HG02840 (cell line): ENCODE results near the gene FAM193A.
"Not testable (repeated sequence)": the region's sequence is repeated elsewhere in the genome, so short reads cannot be mapped to it uniquely, and the experiment has no call there.

Source experiments
- ATAC-seq: cut with Tn5 transposase; IDR thresholded peaks from one replicate; pipeline ENCODE4 v1.9.1; 2021; ENCODE audit warnings: mild to moderate bottlenecking, moderate library complexity, moderate number of reproducible peaks; ENCODE audit not compliant: unreplicated experiment, low FRiP score

Gene FAM193A

DNA sequence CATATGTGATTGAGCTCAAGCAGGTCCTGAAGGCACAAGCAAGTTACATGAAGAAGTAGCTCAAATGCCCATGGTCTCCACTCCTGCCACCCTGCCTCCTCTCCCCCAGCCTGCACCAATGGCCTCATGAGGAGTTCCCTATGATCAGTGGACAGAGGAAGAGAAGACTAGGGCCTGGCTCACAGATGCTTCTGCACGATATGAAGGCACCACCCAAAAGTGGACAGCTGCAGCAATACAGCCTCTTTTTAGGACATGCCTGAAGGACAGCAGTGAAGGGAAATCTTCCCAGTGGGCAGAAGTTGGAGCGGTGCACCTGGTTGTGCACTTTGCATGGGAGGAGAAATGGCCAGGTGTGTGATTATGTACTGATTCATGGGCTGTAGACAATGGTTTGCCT is 201.8 kb downstream of the FAM193A start:
- ATAC-seq = not testable (repeated sequence)

DNA sequence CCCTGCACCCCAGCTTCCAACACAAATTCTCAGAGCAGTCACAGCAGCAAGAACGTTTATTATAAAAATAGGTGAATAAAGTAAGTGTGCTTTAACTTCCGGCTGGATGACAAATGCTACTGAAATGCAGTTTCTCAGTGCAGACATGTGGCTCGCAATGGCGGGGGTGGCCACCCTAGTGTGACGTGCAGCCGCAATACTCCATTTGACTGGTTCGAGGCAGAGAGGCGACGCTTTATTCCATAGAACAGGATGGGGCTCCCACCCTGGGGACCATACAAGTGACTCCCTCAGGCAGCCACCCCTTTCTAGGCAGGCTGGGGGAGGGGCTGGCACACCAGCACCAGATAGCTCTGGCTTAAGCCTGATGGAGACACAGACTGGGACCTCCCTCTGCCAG is 205.2 kb downstream of the FAM193A start:
- no peak for ATAC-seq

DNA sequence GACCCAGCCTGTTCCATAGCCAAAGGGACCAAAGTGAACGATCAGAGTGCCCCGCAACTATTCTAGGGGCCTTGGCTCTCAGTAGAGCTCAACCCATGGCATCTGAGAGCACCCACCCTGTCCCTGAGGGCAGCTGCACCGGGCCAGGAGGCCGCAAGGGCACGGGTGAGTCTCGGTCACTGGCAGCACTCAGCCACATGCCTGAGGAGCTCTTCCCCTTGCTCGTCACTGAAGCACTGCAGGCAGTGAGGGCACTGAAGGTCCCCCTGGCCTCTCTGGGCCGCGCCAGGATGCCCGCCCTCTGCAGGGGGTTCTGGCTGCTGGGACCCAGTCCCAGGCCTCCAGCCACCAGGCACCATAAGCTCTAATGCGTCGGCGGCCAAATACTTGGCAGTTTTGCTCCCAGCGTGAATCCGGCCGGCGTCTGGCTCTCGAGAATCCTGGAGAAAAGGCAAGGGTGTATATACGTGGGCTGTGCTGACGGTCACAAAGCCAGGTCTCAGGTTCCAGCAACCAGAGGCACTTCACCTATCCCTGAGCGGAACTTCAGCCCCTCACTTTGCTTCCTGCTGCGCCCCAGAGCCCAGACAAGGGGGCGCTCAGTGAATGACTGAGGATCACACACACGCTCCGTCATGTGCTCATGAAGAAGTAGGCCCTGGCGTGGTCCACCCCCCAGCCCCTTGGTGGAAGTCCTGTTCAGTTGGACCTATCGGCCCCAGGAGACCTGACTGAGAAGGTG is 205.8 kb downstream of the FAM193A start:
- no peak for ATAC-seq

DNA sequence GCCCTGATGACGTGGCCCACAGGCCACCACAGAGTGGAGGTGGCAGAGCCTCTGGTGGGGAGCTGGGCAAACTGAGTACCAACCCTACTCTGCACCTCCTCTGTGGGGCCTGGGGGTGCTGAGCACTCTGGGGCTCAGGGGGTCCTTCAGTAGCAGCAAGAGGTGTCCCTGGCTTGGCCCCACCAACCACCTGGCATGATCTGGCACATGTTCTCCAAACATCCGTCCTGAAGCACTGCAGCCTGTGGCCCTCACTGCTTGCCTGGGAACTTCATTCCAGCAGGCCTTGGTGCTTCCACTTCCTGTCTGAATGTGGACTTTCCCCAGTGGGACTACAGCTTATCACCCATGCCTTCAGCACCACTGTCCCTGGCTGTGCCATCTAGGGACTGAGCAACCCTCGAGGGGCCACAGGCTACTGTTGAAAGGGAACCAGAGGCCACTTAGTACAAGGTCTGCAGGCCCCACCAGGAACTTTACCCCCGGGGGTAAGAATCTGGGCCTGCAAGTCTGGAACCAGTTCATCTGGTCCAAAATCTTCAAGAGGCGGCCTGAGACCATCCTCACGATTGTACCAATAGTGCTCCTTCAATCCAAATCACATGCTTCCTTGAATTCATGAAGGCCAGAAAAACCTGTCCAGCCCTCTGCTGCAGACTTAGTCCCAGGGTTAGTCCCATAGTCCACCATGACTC is 206.5 kb downstream of the FAM193A start:
- ATAC-seq = no peak

DNA sequence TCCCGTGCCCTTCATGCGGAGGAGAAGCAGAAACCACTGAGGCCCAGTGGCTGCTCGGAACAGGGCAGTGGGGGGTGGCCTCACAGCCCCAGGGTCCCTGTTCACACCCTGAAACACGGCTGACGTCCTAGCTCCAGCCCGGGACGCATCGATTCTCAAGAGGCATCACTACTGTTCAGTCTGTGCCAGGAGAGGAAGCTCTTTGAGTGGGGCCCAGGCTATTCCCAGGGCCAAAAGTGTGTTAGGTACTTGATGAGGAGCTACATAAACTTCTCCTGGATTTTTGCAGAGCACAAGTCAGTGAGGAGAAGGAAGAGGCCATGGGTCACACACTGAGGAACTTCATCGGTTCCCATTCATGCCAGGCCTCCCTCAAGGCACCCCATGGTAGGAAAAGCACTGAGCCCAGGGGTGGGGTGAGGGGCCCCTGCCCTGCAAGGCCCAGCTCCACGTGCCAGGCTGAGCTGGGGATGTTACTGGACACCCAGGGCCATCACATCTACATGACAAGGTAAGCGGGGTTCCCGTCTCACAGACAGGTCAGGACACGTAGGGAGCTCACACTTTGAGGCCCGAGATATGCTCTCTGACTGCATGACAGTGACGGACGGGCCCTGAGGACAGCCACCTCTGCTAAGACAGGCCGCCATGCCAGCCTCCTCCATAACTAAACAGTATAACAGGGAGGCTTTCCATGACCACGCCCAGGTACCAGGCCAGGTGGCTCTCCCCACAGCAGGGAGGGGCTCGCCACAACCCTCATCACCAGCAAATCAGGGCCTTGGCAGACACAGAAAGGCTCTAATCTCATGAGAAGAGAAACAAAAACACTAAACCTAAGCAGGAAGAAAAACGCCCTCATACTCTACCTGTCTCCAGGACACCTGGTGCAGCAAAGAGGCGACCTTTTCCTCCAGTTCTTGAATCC is 207.3 kb downstream of the FAM193A start:
- ATAC-seq = no peak

DNA sequence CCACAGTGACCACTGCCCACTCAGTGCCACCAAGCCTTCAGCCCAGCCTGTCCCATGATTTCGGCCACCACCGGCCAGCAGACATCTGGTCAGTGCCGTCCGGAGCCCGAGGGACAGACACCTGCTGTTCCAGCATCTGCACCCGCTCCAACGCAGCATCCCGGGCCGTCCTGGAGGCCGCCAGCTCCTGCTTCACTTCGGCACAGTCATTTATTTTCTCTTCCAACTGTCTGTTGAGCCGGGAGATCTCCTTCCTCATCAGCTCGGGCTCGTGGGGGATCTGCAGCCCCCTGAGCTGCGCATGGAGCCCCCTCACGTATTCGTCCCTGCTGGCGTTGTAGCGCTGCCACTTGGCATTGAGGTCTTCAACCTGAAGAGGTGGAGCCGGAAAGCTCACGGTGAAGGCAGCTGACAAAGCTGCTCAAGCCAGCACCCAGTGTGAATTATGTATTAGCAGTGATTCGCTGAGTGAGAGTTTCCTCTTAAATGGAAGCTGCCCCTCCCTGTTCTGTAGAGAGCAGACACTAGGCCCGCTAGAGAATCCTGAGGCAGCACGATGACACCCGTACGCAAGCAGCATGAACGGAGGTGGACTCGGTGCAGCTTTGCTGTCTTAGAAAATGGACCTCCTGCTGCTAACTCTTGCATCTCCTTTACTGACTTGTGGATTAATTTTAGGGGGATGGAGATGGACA is 208.3 kb downstream of the FAM193A start:
- no peak for ATAC-seq

DNA sequence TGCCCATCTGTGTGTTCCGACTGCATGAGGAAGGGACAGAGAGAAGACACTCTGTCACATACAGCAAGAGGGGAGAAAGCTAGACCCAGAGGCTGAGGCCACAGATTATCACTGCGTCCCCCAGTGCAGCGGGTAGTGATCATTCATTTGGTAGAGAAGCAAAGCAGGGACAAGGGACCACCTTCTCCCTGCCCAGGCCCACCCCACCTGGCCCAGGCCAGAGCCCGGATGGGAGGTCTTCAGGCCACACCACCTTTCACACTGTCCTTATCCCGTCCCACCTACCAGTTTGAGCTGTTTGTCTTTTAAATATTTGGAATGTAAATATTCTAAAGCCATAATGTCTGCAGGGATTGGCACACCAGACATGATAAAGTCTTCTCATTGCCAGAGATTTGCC is 209.1 kb downstream of the FAM193A start:
- no peak for ATAC-seq

DNA sequence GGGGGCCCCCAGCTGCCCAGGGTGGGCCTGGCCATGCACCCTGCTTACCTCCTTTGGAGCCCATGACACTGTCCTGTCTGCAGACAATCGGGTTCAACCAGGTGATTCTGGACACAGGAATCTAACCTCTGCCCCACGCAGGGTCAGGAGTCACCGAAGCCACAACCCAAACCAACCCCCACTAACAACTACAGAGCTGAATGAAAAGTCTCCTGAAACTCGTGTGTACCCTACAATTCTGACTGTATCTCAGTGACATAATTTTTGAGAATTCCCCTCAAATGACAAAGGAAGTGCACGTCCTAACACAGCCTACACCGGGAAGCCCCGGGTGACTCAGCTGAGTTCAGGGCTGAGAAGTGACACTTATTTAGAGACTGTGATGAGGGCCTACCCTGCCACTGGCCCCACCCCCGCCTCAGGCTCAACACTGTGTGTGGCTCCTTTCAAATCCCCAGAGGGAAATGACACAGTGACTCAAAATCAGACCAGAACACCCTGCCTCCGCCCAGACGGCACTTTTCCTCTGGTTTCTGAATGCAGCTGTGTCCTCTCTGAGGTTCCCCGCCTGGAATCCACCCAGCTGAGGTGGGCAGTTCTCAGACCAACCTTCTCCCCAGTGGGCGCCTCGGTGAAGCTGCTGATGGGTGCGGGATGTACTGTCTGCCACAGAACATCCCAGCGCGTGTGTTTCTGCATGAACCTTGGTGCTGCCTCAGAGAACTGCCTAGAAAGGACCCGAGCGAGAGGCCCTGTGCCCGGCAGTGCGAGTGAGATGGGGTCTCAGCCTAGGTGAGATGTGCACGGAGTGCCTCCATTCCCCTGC is 209.7 kb downstream of the FAM193A start:
- peak; percentile 95 for ATAC-seq

DNA sequence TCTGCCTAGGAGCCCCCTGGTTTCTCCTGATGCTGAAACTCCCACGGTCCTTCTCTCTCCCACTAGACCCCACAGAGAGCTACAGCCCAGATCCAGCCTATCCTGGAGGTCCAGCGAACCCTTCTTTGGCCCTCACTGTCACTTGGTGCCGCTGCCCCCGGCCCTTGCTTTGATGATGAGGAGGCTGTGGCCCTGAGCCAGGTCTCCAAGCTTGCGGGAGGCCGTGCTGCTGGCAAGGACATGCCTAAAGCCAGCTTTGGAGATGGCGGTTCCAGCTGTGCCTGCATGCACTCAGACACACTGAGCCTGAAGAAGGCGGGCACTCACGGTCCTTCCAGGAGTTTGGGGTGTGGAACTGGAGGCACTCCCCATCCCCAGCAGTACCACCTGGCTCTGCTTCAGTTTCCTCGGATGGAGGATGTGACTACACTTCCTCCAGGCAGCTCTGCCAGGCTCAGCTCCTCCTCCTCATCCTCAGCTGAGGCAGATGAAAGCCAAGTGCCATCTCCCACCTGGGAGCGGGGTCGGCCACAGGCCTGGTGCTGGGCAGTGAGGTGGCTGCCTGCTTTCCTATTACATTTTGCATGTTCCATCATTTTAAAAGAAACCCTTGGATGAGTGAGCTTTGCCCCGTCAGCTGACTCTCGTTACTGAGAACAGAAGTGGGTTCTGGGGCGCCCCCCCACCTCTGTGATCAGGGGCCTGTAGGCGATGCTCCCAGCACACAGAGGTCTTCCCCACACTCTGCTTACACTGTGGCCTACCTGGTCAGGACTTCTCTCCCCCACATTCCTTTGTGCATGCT is 210.6 kb downstream of the FAM193A start:
- ATAC-seq = no peak

DNA sequence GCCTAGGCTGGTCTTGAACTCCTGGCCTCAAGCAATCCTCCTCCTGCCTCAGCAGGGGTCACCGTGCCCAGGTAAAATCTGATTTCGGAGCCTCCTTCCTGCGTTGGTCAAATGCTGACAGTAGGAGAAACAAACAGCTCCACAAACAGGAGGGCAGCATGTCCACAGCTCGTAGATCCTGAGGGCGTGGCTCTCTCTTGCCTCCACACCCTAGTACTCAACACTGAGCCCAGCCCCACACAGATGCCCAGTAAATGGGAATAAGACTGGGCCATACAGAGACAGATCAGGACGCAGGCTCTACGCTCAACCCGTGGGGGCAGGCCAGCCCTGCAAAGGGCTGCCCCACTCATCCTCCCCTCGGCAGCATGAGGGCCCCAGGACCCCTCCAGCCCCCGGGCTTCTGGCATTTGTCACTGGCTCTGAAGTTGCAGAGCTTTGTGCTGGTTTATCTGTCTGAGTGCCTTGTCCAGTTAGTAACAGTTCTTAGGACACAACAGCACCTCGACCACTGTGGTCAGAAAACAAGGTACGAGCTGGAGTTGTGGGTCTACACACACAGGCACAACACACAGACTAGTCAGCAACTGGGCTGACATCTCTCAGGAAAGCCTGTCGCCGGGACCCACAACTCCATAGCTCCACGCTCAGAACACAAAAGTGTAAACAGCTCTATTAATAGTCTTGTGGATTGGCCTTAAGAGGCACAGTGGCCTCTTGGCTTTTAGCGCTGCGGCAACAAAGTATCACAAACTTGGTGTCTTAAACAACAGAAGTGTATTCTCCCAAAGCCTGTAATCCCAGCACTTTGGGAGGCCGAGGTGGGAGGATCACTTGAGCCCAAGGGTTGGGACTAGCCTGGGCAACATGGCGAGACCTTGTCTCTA is 214.5 kb downstream of the FAM193A start:
- no peak for ATAC-seq

DNA sequence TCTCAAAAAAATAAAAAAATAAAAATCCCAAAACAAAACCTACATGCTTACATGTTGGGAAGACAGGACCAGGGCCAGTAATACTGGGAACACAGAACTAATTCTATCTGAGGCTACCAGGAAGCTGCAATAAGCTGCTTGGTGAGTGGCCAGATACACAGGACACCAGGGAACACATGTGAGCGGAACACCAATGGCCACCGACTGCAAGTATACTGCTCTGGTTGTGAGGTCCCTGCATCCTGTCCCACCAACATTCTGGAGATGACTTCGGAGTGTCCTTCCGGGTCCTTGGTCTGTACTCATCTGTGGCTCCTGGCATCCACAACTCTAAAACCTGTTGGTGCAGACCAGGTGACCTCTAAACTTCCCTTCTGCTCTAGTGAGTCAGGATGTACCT is 217.0 kb downstream of the FAM193A start:
- no peak for ATAC-seq

DNA sequence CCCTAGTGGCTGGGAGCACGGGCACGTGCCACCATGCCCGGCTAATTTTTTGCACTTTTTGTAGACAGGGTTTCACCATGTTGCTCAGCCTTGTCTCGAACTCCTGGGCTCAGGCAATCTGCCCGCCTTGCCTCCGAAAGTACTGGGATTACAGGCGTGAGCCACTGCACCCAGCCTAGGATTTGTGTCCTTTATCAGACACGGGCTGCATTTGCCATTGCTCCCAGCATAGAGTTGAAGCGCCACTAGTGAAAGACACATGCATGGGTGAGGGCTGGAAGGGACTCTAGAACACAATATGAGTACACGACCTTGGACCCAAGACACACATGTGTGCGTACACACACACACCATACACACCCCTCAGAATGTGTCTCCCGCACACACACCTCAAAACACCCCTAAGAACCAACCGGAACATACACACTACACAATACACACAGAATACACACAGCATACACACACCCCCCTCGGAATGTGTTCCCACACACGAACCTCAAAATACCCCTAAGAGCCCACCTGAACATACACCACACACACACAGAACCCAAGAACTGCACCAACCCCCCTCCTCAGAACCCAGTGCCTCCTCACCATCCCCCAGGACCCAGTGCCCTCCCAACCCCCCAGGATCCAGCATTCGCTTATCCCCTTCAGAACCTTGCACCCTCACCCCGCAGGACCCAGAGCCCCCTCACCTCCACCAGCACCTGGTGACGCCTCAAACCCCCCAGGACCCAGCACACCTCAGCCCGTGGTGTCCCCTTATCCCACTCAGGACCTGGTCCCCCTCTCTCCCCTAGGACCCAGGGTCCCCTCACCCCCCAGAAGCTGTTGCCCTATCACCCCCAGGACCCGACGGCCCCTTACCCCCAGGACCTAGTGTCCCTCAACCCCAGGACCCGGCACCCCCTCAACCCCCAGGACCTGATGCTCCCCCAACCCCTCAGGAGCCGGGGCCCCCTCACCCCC is 218.7 kb downstream of the FAM193A start:
- ATAC-seq = no peak

DNA sequence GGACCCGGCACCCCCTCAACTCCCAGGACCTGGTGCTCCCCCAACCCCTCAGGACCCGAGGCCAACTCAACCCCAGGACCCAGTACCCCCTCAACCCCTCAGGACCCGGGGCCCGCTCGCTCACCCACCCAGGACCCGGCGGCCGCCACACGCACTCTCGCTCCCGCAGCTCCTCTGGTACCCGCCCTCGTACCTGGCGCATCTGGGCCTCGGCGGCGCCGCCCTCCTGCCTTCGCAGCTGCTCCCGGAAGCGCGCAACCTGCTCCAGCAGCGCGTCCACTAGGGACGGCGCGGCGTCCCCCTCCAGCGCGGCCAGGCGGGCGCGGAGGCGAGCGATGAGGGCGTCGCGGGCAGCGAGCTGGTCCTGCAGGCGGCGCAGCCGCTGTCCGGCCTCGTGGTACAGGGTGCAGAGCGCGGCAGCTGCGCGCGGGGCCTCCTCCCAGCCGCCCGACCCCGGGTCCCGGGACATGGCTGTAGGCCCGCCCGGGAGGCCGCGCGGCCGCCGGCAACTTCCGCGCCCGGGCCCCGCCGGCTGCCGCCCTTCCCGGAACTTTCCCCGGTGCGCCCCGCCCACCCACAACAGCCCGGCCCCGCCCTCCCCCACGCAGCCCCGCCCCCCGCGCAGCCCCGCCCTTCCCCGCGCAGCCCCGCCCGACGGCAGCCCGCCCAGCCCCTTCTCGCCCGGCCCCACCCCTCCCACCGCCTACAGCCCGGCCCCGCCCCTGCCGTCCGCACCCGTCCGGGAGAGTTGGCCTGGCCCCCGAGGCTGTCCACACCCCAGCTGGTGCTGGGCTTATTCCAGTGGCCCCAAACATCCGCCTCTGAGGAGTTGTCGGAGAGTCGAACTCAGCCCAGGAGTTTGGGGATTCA is 219.6 kb downstream of the FAM193A start, which contains the start of gene TNIP2:
TSS of gene TNIP2 (minus strand) at position 516 of the 870 bp plus-strand sequence. CDS start at position 469, 47 bp downstream.
- peak; percentile 61 for ATAC-seq

DNA sequence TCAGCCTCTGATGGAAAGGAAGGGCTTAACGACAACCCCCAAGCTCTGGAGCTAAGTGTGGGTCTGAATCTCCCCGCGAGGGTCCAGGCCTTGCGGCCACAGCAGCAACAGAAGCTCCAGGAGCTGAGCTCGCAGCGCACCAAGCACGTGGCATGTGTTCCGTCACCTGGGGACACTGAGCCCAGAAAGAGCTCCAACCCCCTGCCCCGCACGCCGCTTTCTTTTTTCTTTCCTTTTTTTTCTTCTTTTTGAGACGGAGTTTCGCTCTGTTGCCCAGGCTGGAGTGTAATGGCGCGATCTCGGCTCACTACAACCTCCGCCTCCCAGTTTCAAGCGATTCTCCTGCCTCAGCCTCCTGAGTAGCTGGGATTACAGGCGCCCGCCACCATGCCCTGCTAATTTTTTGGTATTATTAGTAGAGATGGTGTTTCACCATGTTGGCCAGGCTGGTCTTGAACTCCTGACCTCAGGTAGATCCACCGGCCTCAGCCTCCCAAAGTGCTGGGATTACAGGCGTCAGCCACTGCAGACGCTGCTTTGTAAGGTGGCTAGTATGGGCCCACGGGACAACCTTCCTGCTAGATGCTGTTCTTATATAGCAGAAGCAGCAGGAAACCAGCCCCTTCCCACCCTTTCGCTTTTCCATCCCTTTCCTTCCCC is 220.4 kb downstream of the FAM193A start:
- no peak for ATAC-seq

DNA sequence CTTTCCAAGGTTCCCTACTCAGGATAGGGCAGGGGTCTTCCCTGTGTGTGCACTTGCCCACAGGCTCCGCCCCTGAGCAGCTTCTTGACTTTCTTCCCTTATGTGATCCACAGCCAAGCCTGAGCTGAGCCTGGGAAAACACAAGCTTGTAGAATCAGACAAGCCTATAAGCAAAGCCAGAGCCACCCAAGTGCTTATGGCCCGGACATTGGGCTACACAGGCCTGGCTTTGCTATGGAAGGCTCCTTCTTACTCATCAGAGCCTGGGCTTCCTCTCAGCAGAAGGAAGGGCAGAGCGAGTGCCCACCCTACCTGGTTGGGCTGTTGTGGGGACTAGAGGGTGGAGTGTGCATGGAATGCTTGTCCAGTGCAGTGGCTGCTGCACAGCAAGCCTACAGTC is 221.0 kb downstream of the FAM193A start:
- no peak for ATAC-seq
